ENCODE results near the gene IBA57.
"Not testable (repeated sequence)": the region's sequence is repeated elsewhere in the genome, so short reads cannot be mapped to it uniquely, and the experiment has no call there.

IBA57 gene

DNA sequence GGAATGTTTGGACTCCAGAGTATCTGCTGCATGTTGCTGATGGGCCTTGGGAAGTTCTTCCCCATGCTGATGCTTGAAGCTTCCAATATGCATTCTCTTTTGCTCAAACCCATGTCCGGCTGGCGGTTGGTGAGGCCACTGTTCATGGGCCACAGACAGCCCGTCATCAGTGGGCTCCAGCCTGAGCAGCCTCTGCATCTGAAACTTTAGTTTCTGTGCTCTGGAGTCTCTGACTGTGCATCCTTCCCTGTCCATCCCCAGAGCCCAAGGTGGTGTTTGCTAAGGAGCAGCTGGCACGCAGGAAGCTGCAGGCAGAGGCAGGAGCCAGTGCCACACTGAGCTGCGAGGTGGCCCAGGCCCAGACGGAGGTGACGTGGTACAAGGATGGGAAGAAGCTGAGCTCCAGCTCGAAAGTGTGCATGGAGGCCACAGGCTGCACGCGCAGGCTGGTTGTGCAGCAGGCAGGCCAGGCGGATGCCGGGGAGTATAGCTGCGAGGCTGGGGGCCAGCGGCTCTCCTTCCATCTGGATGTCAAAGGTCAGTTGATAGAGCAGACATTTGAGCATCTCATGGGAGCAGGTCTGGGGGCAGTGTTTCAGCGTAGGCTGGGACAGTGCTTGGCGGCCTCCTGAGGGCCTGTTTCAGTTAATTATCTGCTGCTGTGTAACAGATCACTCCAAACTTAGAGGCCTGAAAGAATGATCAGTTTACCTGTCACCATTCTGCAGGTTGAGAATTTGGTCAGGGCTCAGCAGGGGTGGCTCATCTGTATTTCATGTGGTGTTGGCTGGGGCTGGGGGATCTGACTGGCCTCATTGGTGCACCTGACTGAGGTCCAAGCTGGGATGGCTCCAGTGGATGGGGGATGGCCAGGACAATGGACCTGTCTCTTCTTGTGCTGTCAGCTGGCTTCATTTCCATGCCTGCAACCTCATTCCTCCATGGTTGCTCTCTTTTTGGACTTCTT is 58.9 kb downstream of the IBA57 start:
- no peak for DNase-seq (ENCODE audit: low read depth in 4 of 4, low spot score in 1 of 4)

DNA sequence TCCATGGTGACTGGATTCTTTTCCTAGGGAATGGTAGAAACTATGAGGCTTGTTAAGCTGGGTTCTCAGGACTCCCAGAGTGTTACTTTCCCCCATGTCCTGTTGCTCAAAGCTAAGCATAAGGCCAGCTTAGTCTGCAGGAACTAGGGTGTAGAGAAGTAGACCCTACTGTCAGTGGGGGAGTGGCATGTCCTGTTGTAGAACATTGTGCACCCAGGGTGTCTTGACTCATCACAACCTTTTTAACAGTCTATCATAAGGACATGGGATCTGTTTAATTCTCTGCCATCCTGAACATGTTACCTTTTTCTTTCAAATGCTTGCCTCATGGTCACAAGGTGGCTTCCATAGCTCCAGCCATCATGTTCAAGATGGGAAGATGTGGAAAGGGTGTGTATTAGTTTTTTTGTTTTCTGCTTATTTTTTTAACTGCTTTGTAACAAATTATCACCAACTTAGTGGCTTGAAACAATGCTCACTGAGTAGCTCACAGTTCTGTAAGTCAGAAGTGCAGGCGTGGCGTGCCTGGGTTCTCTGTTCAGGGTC is 59.6 kb downstream of the IBA57 start:
- DNase-seq (ENCODE audit: low read depth in 4 of 4, low spot score in 1 of 4) = no peak

DNA sequence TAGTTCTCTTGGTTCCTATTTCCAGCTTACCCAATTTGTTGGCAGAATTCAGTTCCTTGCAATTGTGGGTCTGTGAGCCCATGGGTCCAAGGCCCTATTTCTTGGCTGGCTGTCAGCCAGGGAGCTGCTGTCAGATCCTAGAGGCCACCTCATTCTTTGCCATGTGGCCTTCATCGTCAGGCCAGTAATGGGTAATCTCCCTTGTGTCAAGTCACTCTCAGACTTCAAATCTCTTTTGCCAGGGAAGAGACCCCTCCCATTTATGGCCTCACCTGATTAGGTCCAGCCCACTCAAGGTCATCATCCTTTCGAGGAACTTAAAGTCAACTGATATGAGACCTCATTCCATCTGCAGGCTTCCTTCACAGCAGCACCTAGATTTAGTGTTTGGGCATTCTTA is 60.1 kb downstream of the IBA57 start:
- DNase-seq (ENCODE audit: low read depth in 4 of 4, low spot score in 1 of 4) = no peak

DNA sequence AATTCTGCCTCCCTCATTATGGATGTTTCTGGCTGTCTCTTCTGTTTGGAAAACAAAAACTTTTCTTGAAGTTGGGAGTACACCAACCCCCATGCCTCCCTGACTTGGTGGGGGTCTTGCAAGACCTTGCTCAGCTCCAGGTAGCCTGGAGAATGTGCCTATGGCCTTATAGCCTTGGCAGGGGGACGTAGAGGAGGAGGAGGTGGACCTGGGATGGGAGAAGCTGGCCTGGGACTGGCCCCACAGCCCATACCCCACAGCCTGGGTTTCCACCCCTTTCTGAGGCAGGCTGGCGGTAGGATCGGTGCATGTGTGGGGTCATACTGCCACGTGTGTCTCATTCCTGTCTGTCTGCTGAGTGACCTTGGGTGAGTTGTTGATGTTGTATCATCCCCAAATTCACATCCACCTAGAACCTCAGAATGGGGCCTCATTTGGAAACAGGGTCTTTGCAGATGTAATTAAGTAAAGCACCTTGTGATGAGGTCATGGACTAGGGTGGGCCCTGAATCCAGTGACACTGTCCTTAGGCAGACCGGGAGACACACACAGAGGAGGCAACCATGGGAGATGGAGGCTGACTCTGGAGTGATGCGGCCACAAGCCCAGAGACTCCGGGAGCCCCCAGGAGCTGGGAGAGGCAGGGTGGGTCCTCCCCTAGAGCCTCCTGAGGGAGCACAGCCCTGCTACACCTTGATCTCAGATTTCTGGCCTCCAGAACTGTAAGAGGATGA is 60.7 kb downstream of the IBA57 start:
- no peak for DNase-seq (ENCODE audit: low read depth in 4 of 4, low spot score in 1 of 4)

DNA sequence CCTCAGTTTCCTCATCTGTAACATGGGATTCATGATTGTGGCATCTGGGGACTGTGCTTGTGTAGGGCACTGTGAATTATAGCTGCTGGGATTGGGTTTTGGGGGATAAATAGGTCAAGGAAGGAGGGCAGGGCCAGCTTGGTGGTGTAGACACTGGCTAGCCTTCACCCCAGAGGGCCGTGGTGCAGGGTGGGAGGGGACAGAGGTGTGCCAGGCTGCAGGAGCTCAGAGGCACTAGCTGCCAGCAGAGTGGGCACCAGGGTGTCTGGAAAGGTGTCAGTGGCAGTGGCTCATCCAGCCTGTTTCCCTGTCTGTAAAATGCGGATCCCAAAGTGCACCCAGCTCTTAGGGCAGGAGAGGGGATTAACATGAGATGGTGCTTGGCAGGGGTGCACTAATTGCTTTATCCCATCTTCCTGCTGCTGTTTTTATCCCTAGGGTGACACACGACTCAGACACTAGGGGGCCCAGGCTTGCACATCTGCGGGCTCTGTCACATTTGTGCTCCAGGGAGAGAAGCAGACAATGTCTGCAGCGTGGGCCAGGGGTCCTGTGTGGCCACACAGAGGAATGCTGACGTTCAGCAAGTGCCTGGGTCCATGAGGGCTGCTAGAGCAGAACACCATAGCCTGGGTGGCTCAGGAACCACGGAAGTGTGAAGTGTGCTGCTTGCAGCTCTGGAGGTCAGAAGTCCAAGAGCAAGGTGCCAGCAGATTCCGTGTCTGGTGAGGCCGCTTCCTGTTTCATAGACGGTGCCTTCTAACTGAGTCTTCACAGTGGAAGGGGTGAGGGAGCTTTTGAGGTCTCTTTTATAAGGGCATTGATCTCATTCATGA is 61.6 kb downstream of the IBA57 start:
- DNase-seq (ENCODE audit: low read depth in 4 of 4, low spot score in 1 of 4) = no peak

DNA sequence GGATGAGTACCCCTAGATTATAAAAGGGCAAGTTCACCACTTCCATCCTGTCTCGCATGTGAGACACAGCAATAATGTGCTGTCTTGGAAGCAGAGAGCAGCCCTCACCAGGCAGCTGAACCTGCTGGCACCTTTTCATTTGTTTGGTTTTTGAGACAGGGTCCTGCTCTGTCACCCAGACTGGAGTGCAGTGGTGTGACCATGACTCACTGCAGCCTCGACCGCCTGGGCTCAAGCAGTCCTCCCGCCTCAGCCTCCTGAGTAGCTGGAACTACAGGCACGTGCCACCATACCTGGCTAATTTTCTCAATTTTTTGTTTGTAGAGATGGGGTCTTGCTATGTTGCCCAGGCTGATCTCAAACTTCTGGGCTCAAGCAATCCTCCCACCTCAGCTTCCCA is 62.5 kb downstream of the IBA57 start:
- DNase-seq (ENCODE audit: low read depth in 4 of 4, low spot score in 1 of 4) = not testable (repeated sequence)

DNA sequence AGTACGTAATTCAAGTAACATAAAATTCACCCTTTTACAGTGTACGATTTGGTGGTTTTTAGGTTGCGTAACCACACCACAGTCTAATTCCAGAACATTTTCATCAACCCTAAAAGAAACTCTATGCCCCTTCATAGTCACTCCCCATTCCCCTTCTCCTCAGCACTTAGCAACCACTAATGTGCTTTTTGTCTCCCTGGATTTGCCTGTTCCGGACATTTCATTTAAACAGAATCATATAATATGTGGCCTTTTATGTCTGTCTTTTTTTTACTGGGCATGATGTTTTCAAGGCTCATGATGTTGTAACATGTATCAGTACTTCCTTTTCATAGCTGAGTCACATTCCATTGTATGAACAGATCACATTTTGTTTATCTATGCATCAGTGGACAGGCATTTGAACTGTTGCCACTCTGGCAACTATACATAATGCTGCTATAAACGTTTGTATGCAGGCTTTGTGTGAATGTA is 63.0 kb downstream of the IBA57 start:
- DNase-seq (ENCODE audit: low read depth in 4 of 4, low spot score in 1 of 4) = no peak

DNA sequence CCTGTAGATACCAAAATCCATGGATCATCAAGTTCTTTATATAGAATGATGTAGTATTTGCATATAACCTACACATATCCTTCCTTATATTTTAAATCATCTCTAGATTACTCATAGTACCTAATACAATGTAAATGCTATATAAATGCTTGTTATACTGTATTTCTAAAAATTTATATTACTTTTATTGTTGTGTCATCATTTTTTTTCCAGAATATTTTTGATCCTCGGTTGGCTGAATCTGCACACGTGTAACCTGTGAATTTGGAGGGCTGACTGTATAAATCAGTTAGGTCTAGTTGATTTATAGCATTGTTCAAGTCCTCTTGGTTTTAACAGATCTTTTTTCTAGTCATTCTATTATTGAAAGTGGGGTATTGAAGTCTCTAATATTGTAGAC is 65.6 kb downstream of the IBA57 start:
- no peak for DNase-seq (ENCODE audit: low read depth in 4 of 4, low spot score in 1 of 4)
